SK-N-SH (cell line): ENCODE data around the gene RAB8A. TPM values are rescaled to one million over a fixed set of nuclear protein-coding genes. Genes with fewer than 3 reads are reported as not detected.

ENCODE experiments used
- CTCF ChIA-PET: fragments of 300-600, 350-600 bp; formaldehyde crosslinking; extraction: SDS; loops from one replicate; lab custom pipeline; 2021; lab: Yijun Ruan, JAX
- POLR2A ChIA-PET: fragments of 350-600 bp; sonication (Branson Sonifier 250); formaldehyde crosslinking; extraction: SDS; loops from one replicate; lab custom pipeline; 2020; ENCODE audit warnings: antibody characterized with exemption, inconsistent platforms; lab: Yijun Ruan, JAX
- DNase-seq: peaks from one replicate; pipeline ENCODE4 v3.0.0; 2012
- H2AFZ ChIP-seq: fragments of 200-600 bp; sonication (generic); 2 replicates; pipeline ENCODE4 v1.8.1; 2016; ENCODE audit warnings: antibody characterized with exemption, mild to moderate bottlenecking, low read depth
- H3F3A ChIP-seq: fragments of 200-600 bp; sonication (generic); replicated peaks from 2 replicates; pipeline ENCODE3; 2016; ENCODE audit warnings: antibody characterized with exemption, mild to moderate bottlenecking; ENCODE audit not compliant: insufficient read depth
- H3K27ac ChIP-seq, 2 experiments: fragments of 200-500 bp in 1 of 2; fragments of 200-600 bp in 1 of 2; sonication (Bioruptor generic) in 1 of 2; sonication (generic), shearing (Covaris generic) in 1 of 2; 2 replicates each; pipeline versions ENCODE4 v1.5.1 to v1.6.1; 2014 to 2016; ENCODE audit warnings: low read depth in 2 of 2, inconsistent platforms in 1 of 2, low read length in 1 of 2, mild to moderate bottlenecking in 1 of 2, mixed read lengths in 1 of 2
- H3K27me3 ChIP-seq: fragments of 200-600 bp; sonication (generic), shearing (Covaris generic); 2 replicates; pipeline ENCODE4 v1.6.1; 2016; ENCODE audit warnings: mixed run types; ENCODE audit not compliant: insufficient read depth
- H3K36me3 ChIP-seq, 2 experiments: fragments of 200-500 bp in 1 of 2; fragments of 200-600 bp in 1 of 2; sonication (Bioruptor generic) in 1 of 2; sonication (generic) in 1 of 2; replicated peaks in 1 of 2; 2 replicates each; pipeline versions ENCODE3 to v1.5.1; 2014 to 2016; ENCODE audit warnings: low read length in 1 of 2, mild to moderate bottlenecking in 1 of 2; ENCODE audit not compliant: insufficient read depth in 2 of 2, control insufficient read depth in 1 of 2
- H3K4me1 ChIP-seq, 2 experiments: fragments of 200-500 bp in 1 of 2; fragments of 200-600 bp in 1 of 2; sonication (Bioruptor generic) in 1 of 2; sonication (generic), shearing (Covaris generic) in 1 of 2; 2 replicates each; pipeline versions ENCODE4 v1.5.1 to v1.6.1; 2014 to 2016; ENCODE audit warnings: low read depth in 1 of 2, low read length in 1 of 2, mixed run types in 1 of 2; ENCODE audit not compliant: insufficient read depth in 2 of 2, control insufficient read depth in 1 of 2
- H3K4me2 ChIP-seq: fragments of 200-600 bp; sonication (generic), shearing (Covaris generic); 2 replicates; pipeline ENCODE4 v1.6.1; 2017; ENCODE audit warnings: mixed run types
- H3K4me3 ChIP-seq, 2 experiments: fragments of 200-500 bp in 1 of 2; fragments of 200-600 bp in 1 of 2; sonication (Bioruptor generic) in 1 of 2; sonication (generic), shearing (Covaris generic) in 1 of 2; 2 replicates each; pipeline versions ENCODE4 v1.5.1 to v1.8.1; 2014 to 2016; ENCODE audit warnings: low read depth in 2 of 2, inconsistent platforms in 1 of 2, low read length in 1 of 2, mild to moderate bottlenecking in 1 of 2, mixed read lengths in 1 of 2, moderate library complexity in 1 of 2
- H3K79me2 ChIP-seq: fragments of 200-600 bp; sonication (generic); 2 replicates; pipeline ENCODE4 v1.8.1; 2017; ENCODE audit warnings: mild to moderate bottlenecking; ENCODE audit not compliant: insufficient read depth
- H3K9ac ChIP-seq: fragments of 200-600 bp; sonication (generic); 2 replicates; pipeline ENCODE4 v1.6.1; 2017; ENCODE audit warnings: mixed run types
- H3K9me2 ChIP-seq: fragments of 200-600 bp; sonication (generic); 2 replicates; pipeline ENCODE4 v1.6.1; 2017; ENCODE audit warnings: mixed run types
- H3K9me3 ChIP-seq: fragments of 200-600 bp; sonication (generic); 2 replicates; pipeline ENCODE4 v1.6.1; 2017; ENCODE audit warnings: mixed run types, mild to moderate bottlenecking, moderate library complexity
- H4K20me1 ChIP-seq: fragments of 200-600 bp; sonication (generic); 2 replicates; pipeline ENCODE4 v1.6.1; 2017; ENCODE audit warnings: mild to moderate bottlenecking, mixed run types; ENCODE audit not compliant: insufficient read depth
- EP300 ChIP-seq, 2 experiments: IDR thresholded peaks; 2 replicates each; pipeline versions ENCODE4 v1.4.0 to v1.6.1; 2012; ENCODE audit warnings: borderline replicate concordance in 1 of 2, low read depth in 1 of 2, low read length in 1 of 2
- FOXM1 ChIP-seq: IDR thresholded peaks from 2 replicates; pipeline ENCODE4 v1.4.0; 2012; ENCODE audit warnings: low read depth, mild to moderate bottlenecking
- MAX ChIP-seq: IDR thresholded peaks from 2 replicates; pipeline ENCODE4 v1.4.0; 2012; ENCODE audit warnings: low read depth
- MEF2A ChIP-seq: IDR thresholded peaks from 2 replicates; pipeline ENCODE4 v1.4.0; 2012; ENCODE audit warnings: low read depth, borderline replicate concordance
- NFIC ChIP-seq: IDR thresholded peaks from 2 replicates; pipeline ENCODE4 v1.4.0; 2012; ENCODE audit warnings: borderline replicate concordance
- RFX5 ChIP-seq: IDR thresholded peaks from 2 replicates; pipeline ENCODE4 v1.6.1; 2012; ENCODE audit warnings: mild to moderate bottlenecking, improper control_type of control experiment, low read length
- SIN3A ChIP-seq: IDR thresholded peaks from 2 replicates; pipeline ENCODE4 v1.6.1; 2012; ENCODE audit warnings: low read depth, mild to moderate bottlenecking, low read length, moderate library complexity, borderline replicate concordance
- TAF1 ChIP-seq: IDR thresholded peaks from 2 replicates; pipeline ENCODE4 v1.6.1; 2012; ENCODE audit warnings: low read depth, mild to moderate bottlenecking, low read length, moderate library complexity, borderline replicate concordance
- WGBS: methylation state at CpG from one replicate; pipeline ENCODE4 v1.1.6; 2017; ENCODE audit warnings: low lambda C conversion rate; 5-methylcytosine and 5-hydroxymethylcytosine counted together
- polyA plus RNA-seq, 3 experiments: library from polyadenylated mRNA; depleted of rRNA; stranded (reverse); fragments of >200 nt; gene quantifications; 2 replicates each; pipeline ENCODE4 v1.2.3, GENCODE V29; 2012
- TF ChIP-seq, protein P1 (sequence below): fragments of 150-350 bp; IDR thresholded peaks from 2 replicates; pipeline ENCODE4 v1.6.1; 2017; ENCODE audit warnings: antibody characterized with exemption, low read length, low read depth, borderline replicate concordance

Gene RAB8A
- polyA plus RNA-seq, 1 of the 3 experiments (the other 2 are of a cell fraction), result 55.2 TPM

GRCh38 chr19:16069813-16070365 is 41.8 kb upstream of the RAB8A start:
- DNase-seq, result no peak
- H3K79me2 ChIP-seq, result no peaks in the 10 kb centered on the region
- H3K27me3 ChIP-seq, result no peaks in the 10 kb centered on the region
- no peaks in the 10 kb centered on the region for H3K9me2 ChIP-seq
- no peaks in the 10 kb centered on the region for H3K9me3 ChIP-seq
- no peak overlapping the region for H3K9ac ChIP-seq
- no peak overlapping the region for H2AFZ ChIP-seq
- H3K4me2 ChIP-seq, result no peak overlapping the region
- H3K36me3 ChIP-seq, result no peaks in the 10 kb centered on the region
- no peak overlapping the region for H3K27ac ChIP-seq
- H3F3A ChIP-seq, result peaks cover 9% of the 10 kb centered on the region
- H3K4me1 ChIP-seq, result no peaks in the 10 kb centered on the region; a peak in 2 of 4 replicates
- CTCF ChIA-PET, result interaction anchor here (2.5 to 7.7 kb wide), 2 partner anchors 8 to 29 kb away, joined by 12 to 90 read pairs; no protein-coding TSS in a partner anchor
- no peak overlapping the region for H3K4me3 ChIP-seq
- no peak for TF ChIP-seq EP300 (IDR thresholded peaks at IDR 0.05; ENCODE audit: borderline replicate concordance in 1 of 2, low read depth in 1 of 2, low read length in 1 of 2)
- no peak for TF ChIP-seq MEF2A
- TF ChIP-seq, all 33 proteins: peak for 0
- POLR2A ChIA-PET, result no interaction called here
- no peaks in the 10 kb centered on the region for H4K20me1 ChIP-seq
- 90% methylated on average over 7 of the region's 10 CpGs for WGBS

DNA sequence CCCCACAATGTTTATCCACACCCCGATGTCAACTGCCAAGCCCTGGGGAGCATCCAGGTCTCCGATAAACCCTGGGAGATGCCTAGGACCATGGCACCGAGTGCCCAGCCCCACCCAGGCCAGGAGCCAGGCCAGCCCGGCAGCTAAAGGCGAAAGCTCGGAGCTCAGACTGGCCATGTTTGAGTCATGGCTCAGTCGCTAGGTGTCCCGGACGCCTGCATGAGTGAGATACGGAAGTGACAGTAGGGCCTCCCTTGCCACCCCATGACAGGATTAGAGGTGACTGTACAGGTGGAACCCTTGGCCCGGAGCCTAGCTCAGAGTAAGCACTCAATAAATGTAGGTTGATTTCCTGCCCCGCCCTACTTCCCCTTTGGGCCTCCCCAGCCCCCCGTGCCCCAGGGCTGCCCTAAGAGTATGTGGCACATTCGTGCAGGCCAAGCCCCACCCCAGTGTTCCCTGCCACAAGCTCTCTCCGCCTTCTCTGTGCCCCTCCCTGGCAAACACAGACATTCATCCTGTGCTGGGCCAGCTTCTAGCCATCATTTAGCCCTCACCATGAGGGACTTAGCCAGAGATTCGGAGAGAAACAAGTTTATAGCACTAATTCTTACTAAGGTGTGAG is 41.2 kb upstream of the RAB8A start:
- Histone ChIP-seq H3F3A (peaks cover 15% of the 10 kb centered on the region), H3K27ac (no peak overlapping the region), H3K9me3 (no peaks in the 10 kb centered on the region), H3K9me2 (no peaks in the 10 kb centered on the region), H3K36me3 (no peaks in the 10 kb centered on the region), H3K79me2 (no peaks in the 10 kb centered on the region), H3K9ac (no peak overlapping the region), H3K4me1 (no peaks in the 10 kb centered on the region; a peak in 2 of 4 replicates), H3K4me3 (no peak overlapping the region), H3K27me3 (no peaks in the 10 kb centered on the region), H2AFZ (no peak overlapping the region), H4K20me1 (no peaks in the 10 kb centered on the region), H3K4me2 (no peak overlapping the region)
- TF ChIP-seq EP300 (IDR thresholded peaks at IDR 0.05; ENCODE audit: borderline replicate concordance in 1 of 2, low read depth in 1 of 2, low read length in 1 of 2), result no peak
- TF ChIP-seq TAF1, result no peak
- no peak for TF ChIP-seq SIN3A
- TF ChIP-seq, protein P1, sequence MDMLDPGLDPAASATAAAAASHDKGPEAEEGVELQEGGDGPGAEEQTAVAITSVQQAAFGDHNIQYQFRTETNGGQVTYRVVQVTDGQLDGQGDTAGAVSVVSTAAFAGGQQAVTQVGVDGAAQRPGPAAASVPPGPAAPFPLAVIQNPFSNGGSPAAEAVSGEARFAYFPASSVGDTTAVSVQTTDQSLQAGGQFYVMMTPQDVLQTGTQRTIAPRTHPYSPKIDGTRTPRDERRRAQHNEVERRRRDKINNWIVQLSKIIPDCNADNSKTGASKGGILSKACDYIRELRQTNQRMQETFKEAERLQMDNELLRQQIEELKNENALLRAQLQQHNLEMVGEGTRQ, result no peak
- no peak for TF ChIP-seq MAX
- TF ChIP-seq RFX5, result no peak
- TF ChIP-seq FOXM1, result no peak
- no peak for TF ChIP-seq NFIC
- POLR2A ChIA-PET, result no interaction called here
- WGBS, result 78% methylated on average over 4 of the region's 16 CpGs
- no peak for DNase-seq
- CTCF ChIA-PET, result interaction anchor here (1.4 to 7.7 kb wide), 3 partner anchors 9 to 112 kb away, joined by 3 to 90 read pairs (median 12); no protein-coding TSS in a partner anchor
